GM18508 (cell line): ENCODE measurements around the gene RBM44.
"Not testable (repeated sequence)": the region's sequence is repeated elsewhere in the genome, so short reads cannot be mapped to it uniquely, and the experiment has no call there.

ENCODE experiments used
- ATAC-seq: cut with Tn5 transposase; IDR thresholded peaks from one replicate; pipeline ENCODE4 v1.9.1; 2021; ENCODE audit warnings: moderate number of reproducible peaks; ENCODE audit not compliant: insufficient read depth, unreplicated experiment

Gene RBM44

GRCh38 chr2:237848940-237849339 lies 50.4 kb downstream of the RBM44 start:
- ATAC-seq = not testable (repeated sequence)

GRCh38 chr2:237854295-237854694 lies 55.7 kb downstream of the RBM44 start:
- no peak for ATAC-seq

- no peak for ATAC-seq
Observed at GRCh38 chr2:237857791-237858190, 59.2 kb downstream of the RBM44 start.

GRCh38 chr2:237858294-237859081 lies 59.9 kb downstream of the RBM44 start:
- ATAC-seq = no peak

- ATAC-seq = no peak
Observed at GRCh38 chr2:237859082-237859433, 60.5 kb downstream of the RBM44 start.

GRCh38 chr2:237859533-237860272 lies 61.1 kb downstream of the RBM44 start, which contains the start of gene RAMP1:
Gene RAMP1 (plus strand): TSS chr2:237859623. CDS start chr2:237859676, 53 bp downstream.
- no peak for ATAC-seq

GRCh38 chr2:237860273-237860935 lies 61.8 kb downstream of the RBM44 start:
- no peak for ATAC-seq

DNA sequence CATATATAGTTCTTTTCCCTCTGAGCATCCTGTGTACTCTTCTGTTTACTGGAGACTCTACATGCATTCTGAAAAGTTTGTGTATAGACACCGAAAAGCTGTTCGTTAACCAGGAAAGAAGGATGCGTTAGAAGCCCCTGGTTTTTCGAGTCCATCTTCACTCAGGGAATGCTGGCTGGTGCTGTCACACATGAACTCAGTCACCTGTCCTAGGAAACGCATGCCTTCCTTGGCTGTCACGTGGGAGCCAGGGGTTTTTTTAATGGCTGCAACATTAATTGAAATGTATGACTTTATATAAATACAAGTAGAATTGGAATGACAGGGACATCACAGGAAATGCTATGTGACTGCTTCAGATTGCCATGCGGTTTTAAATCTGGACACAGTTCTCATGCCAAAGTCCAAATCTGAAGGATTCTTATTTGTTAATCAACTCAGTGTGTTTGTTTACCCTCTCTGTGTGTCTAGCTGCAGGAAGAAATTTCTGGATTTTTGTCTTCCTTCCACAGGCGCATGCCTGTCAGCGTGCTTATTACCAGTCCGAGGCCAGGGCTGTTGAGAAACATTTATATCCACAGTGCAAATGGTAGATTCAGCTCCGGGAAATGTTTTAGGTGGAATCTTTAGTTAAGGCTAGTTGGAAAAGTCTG lies 63.4 kb downstream of the RBM44 start:
- no peak for ATAC-seq

DNA sequence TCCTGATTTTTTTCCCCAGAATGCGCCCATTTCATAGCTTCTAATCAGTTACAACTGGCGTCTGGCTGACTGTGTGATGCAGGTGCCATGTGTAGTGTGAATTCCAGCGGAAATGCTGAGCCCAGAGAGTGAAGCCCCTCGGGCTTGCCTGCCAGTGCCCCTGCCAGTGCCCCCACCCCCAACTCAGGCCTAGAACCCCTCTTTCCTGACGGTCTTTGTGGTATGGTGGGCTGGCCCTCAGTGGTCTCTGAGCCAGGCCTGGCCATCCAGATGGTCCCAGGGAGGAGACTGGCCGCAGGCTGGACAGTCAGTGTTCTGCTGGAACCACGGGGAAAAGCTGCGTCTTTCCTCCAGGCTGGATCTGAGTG lies 63.9 kb downstream of the RBM44 start:
- no peak for ATAC-seq

DNA sequence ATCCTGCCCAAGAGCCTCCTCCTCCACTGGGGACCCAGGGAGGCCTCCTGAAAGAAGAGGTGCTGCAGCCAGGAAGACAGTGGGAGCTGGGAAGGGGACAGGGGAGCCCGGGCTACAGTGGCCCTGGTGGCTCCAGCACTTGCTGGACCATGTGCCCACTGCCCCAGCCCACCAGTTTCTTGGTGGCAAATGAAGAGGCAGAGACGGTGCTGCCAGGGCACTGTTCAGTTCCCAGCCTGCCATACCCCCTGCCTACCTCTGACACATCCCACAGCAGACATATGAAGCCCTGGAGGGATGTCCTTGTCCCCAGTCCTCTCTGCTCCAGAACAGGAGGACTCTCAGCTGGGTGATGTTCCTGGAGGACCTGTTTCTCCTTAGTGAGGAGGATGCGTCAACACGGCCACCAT lies 64.5 kb downstream of the RBM44 start:
- no peak for ATAC-seq

DNA sequence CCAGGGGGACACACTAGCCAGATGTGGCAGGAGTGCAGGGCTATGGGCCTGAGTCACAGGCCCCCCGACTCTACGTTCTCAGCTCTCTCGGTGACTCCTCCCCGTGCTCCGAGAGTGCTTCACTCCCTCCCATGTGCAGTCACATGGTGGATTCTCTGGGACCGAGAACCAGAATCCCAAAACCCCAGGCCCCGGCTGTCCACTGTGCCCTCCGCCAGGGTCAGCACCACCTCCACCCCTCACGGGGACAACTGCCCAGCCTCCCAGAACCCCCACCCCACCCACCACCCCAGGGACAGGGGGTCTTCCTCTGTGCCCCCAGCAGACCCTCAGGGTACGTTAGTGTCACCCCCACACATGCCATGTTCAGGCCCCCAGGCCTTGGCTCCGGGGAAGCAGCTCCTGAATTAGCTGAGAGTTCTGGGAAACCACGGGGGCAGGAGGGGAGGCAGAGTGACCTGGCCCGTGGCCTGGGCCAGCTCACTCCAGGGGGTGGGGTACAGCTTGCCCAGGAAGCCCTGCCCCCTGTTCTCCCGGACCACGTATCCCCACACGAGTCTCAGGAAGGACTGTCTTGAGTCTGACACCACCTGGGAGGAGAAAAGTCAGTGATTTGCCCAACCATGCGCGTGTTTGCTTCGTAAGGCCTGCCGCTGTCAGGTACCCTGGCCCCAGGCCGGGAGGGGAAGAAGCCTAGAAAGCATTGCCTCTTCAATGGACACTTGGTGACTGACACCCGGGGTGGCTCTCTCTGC lies 65.3 kb downstream of the RBM44 start:
- ATAC-seq = no peak

DNA sequence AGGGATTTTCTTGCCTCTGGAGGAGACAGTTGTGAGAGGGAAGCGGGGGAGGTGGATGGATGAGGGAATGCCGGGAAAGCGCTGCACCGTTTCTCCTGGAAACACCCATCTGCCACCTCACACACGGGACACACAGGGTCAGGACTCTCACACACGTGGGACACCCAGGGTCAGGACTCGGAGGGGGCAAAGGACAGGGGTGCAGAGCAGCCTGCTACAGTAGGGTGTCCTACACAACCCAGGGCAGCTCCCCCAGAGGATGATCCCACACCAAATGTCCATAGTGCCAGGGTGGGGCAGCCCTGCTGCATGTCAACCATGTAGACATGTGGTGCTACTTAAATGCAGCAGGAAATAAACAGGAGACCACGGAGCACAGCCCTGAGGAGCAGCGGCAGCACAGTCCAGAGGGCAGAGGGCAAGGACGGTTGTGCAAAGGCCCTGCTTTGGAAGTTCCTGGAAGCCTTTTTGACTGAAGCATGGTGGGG lies 65.9 kb downstream of the RBM44 start:
- ATAC-seq = no peak

DNA sequence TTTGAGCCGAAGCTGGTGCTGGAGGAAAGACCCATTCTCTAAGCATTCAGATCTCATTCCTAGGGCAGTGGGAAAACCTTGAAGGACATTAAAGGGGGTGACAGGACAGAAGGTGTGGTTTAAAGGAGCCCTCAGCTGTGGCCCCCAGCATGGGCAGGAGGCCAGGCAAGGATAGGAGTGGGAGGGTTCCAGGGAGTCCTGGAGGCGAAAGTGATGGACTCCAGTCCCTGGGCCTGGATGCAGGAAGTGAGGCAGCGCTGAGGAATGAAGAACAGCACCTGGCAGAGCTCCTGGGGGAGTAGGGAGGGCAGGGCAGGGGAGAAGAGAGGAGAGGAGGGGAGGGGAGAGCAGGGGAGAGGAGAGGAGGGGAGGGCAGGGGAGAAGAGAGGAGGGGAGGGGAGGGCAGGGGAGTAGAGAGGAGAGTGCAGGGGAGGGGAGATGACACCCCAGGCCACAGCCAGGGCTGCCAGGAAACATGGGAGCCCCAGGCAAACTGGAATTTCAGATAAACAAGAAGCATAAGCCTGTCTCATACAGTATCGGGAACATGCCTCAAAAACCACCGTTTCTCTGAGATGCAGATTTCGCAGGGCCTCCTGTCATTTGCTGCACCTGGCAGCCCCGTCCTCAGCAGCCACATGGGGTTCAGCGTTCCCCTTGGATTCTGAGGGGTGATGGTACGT lies 66.5 kb downstream of the RBM44 start:
- ATAC-seq = no peak

GRCh38 chr2:237865623-237866041 lies 67.1 kb downstream of the RBM44 start:
- no peak for ATAC-seq

DNA sequence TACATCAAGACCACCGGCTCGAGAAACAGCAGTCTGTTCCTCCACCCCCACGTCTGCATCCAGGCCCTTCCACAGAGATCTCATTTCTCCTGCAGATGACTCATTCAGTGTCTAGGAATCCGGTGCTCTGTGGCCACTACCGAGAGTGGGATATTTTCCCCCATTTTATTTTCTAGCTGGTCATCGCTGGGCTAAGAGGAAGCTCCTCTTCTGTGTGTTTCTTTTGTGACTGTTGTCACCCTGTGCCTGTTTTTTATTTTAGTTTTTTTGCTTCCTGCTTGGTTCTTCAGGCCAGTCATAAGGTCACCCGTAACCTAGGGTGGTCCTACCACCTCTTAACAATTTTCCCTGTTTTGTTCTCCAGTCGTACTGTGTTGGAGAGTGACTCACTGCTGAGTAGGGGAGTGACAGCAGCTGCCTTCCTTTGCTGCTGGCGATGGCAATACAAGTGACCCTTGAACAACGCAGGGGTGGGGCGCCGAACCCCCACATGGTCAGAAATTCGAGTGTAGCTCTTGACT lies 67.6 kb downstream of the RBM44 start:
- no peak for ATAC-seq

DNA sequence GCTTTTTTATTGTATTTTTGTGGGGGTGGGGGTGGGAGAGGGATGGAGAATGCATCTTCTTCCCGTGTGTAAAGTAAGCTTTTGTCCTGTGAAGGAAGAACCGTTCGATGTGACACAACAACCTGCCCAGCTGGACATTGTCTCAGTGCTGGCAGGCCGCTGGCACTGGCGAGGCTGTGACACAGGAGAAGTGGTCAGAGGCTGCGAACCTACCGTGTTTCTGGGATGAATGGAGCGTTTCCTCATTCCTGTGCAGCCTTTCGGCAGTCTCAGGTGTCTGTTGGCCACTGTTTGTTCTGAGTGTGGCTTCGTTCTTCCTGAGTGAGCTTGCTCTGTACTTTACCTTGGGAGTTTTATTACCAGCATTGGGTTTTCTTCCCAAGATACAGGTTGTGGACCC lies 68.9 kb downstream of the RBM44 start:
- no peak for ATAC-seq

- not testable (repeated sequence) for ATAC-seq
Observed at GRCh38 chr2:237868074-237868473, 69.5 kb downstream of the RBM44 start.

- no peak for ATAC-seq
Observed at GRCh38 chr2:237868631-237869342, 70.2 kb downstream of the RBM44 start.
